WTC11 (cell line): ENCODE measurements around the gene TELO2. TPM values are rescaled to one million over a fixed set of nuclear protein-coding genes. Genes with fewer than 3 reads are reported as not detected.

Source experiments
- ATAC-seq: fragments of 200-7000 bp; cut with Tn5 transposase; 2 replicates; pipeline ENCODE4 v1.10.0; 2021; ENCODE audit warnings: mild to moderate bottlenecking, moderate library complexity
- CTCF ChIA-PET: fragments of 300-600 bp; sonication (Branson Sonifier 250); formaldehyde crosslinking; loops from one replicate; lab custom pipeline; 2021; ENCODE audit warnings: antibody characterized with exemption; lab: Charles Lee
- POLR2A ChIA-PET: fragments of 350-600 bp; sonication (Branson Sonifier 250); formaldehyde crosslinking; loops from one replicate; lab custom pipeline; 2021; ENCODE audit warnings: antibody characterized with exemption; lab: Charles Lee
- DNase-seq: peaks from one replicate; pipeline ENCODE4 v3.0.0; 2021; ENCODE audit warnings: low spot score
- H3K27ac Mint-ChIP-seq: 2 replicates; pipeline ENCODE4 v1.8.0; 2021; ENCODE audit warnings: mixed read lengths
- H3K27me3 Mint-ChIP-seq: 2 replicates; pipeline ENCODE4 v1.8.0; 2021; ENCODE audit warnings: low read depth, mild to moderate bottlenecking, moderate library complexity, mixed read lengths
- H3K36me3 Mint-ChIP-seq: 2 replicates; pipeline ENCODE4 v1.8.0; 2021; ENCODE audit warnings: mixed read lengths
- H3K4me1 Mint-ChIP-seq: 2 replicates; pipeline ENCODE4 v1.8.0; 2022; ENCODE audit warnings: mixed read lengths
- H3K4me3 Mint-ChIP-seq: 2 replicates; pipeline ENCODE4 v1.8.0; 2021; ENCODE audit warnings: mild to moderate bottlenecking, moderate library complexity, mixed read lengths
- H3K9me3 Mint-ChIP-seq: 2 replicates; pipeline ENCODE4 v1.8.0; 2021; ENCODE audit warnings: mixed read lengths
- ARID4B ChIP-seq: sonication (generic); formaldehyde crosslinking; IDR thresholded peaks from 2 replicates; pipeline ENCODE4 v1.8.0; 2023; ENCODE audit warnings: missing genetic modification reagents, mild to moderate bottlenecking, borderline replicate concordance
- ERG ChIP-seq: fragments of 250-450 bp; sonication (Bioruptor Pico); IDR thresholded peaks from 2 replicates; pipeline ENCODE4 v1.8.0; 2021; ENCODE audit warnings: mild to moderate bottlenecking
- FOXP1 ChIP-seq: sonication (generic); formaldehyde crosslinking; IDR thresholded peaks from 2 replicates; pipeline ENCODE4 v1.8.0; 2022; ENCODE audit warnings: missing genetic modification reagents, mild to moderate bottlenecking, moderate library complexity, borderline replicate concordance
- MYBL2 ChIP-seq: sonication (generic); formaldehyde crosslinking; IDR thresholded peaks from 2 replicates; pipeline ENCODE4 v1.8.1; 2023; ENCODE audit warnings: mild to moderate bottlenecking, moderate library complexity, missing genetic modification reagents
- NR1H2 ChIP-seq: sonication (generic); formaldehyde crosslinking; IDR thresholded peaks from 2 replicates; pipeline ENCODE4 v1.9.0; 2021; ENCODE audit warnings: mild to moderate bottlenecking, moderate library complexity, missing genetic modification reagents
- OVOL2 ChIP-seq: fragments of 250-450 bp; sonication (Bioruptor Pico); IDR thresholded peaks from 2 replicates; pipeline ENCODE4 v1.9.0; 2021; ENCODE audit warnings: mild to moderate bottlenecking, borderline replicate concordance
- PRDM15 ChIP-seq: sonication (generic); formaldehyde crosslinking; IDR thresholded peaks from 2 replicates; pipeline ENCODE4 v1.8.0; 2022; ENCODE audit warnings: missing genetic modification reagents
- SP1 ChIP-seq: sonication (generic); formaldehyde crosslinking; conservative IDR thresholded peaks from 2 replicates; pipeline ENCODE4 v1.8.1; 2022; ENCODE audit warnings: missing genetic modification reagents
- TEAD1 ChIP-seq: sonication (generic); formaldehyde crosslinking; IDR thresholded peaks from 2 replicates; pipeline ENCODE4 v1.8.0; 2022; ENCODE audit warnings: mild to moderate bottlenecking, missing genetic modification reagents
- TEAD4 ChIP-seq: sonication (generic); formaldehyde crosslinking; IDR thresholded peaks from 2 replicates; pipeline ENCODE4 v1.8.0; 2022; ENCODE audit warnings: mild to moderate bottlenecking, missing genetic modification reagents
- USF1 ChIP-seq: sonication (generic); formaldehyde crosslinking; IDR thresholded peaks from 2 replicates; pipeline ENCODE4 v1.8.0; 2022; ENCODE audit warnings: mild to moderate bottlenecking, missing genetic modification reagents
- ZNF423 ChIP-seq: fragments of 250-450 bp; sonication (Bioruptor Pico); IDR thresholded peaks from 2 replicates; pipeline ENCODE4 v2.1.2; 2022; ENCODE audit warnings: mild to moderate bottlenecking, moderate library complexity
- ZNF425 ChIP-seq: fragments of 250-450 bp; sonication (Bioruptor Pico); conservative IDR thresholded peaks from 2 replicates; pipeline ENCODE4 v1.9.0; 2021; ENCODE audit warnings: mild to moderate bottlenecking
- ZSCAN18 ChIP-seq: fragments of 250-450 bp; sonication (Bioruptor Pico); IDR thresholded peaks from 2 replicates; pipeline ENCODE4 v2.1.2; 2022; ENCODE audit warnings: mild to moderate bottlenecking, moderate library complexity
- total RNA-seq: library from RNA; stranded (reverse); gene quantifications from 3 replicates; pipeline ENCODE4 v1.2.3, GENCODE V29; 2021
- TF ChIP-seq, protein P1 (sequence below): fragments of 250-450 bp; sonication (Bioruptor Pico); IDR thresholded peaks from 2 replicates; pipeline ENCODE4 v1.9.0; 2021; ENCODE audit warnings: mild to moderate bottlenecking
- TF ChIP-seq, protein P2 (sequence below): sonication (generic); formaldehyde crosslinking; IDR thresholded peaks from 2 replicates; pipeline ENCODE4 v1.8.0; 2022; ENCODE audit warnings: mild to moderate bottlenecking, missing genetic modification reagents

The TELO2 gene
- total RNA-seq, 1 experiment from 2014 or later = 86.7 TPM

- Mint-ChIP-seq H3K4me1 (no peaks in the 10 kb centered on the region), H3K4me3 (no peak overlapping the region), H3K9me3 (no peaks in the 10 kb centered on the region), H3K27ac (no peak overlapping the region), H3K27me3 (no peaks in the 10 kb centered on the region), H3K36me3 (no peaks in the 10 kb centered on the region)
- ChIA-PET CTCF (interaction anchor here (0.6 kb wide), 1 partner anchor 27 kb away, joined by 3 read pairs; no protein-coding TSS in a partner anchor), POLR2A (no interaction called here)
- no peak for DNase-seq
- TF ChIP-seq OVOL2 (CRISPR knock-in tag) (no peak), ARID4B (CRISPR knock-in tag) (no peak), TEAD4 (CRISPR knock-in tag) (no peak), TEAD1 (CRISPR knock-in tag) (no peak)
- TF ChIP-seq, protein P1, sequence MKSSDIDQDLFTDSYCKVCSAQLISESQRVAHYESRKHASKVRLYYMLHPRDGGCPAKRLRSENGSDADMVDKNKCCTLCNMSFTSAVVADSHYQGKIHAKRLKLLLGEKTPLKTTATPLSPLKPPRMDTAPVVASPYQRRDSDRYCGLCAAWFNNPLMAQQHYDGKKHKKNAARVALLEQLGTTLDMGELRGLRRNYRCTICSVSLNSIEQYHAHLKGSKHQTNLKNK (CRISPR knock-in tag) = no peak
- ATAC-seq = no peak
Measured at GRCh38 chr16:1466968-1467521, 26.1 kb upstream of the TELO2 start.

- Mint-ChIP-seq H3K36me3 (no peaks in the 10 kb centered on the region), H3K9me3 (no peaks in the 10 kb centered on the region), H3K27me3 (no peaks in the 10 kb centered on the region), H3K27ac (no peak overlapping the region), H3K4me3 (no peak overlapping the region), H3K4me1 (no peaks in the 10 kb centered on the region)
- ATAC-seq = no peak
- POLR2A ChIA-PET = no interaction called here
- CTCF ChIA-PET = no interaction called here
- no peak for DNase-seq
- TF ChIP-seq SP1 (no peak), ZNF425 (CRISPR knock-in tag) (no peak), ZSCAN18 (CRISPR knock-in tag) (no peak), PRDM15 (no peak), USF1 (CRISPR knock-in tag) (no peak), ZNF423 (CRISPR knock-in tag) (no peak), ERG (CRISPR knock-in tag) (no peak), MYBL2 (CRISPR knock-in tag) (no peak), FOXP1 (CRISPR knock-in tag) (no peak), NR1H2 (CRISPR knock-in tag) (no peak)
- TF ChIP-seq, protein P2, sequence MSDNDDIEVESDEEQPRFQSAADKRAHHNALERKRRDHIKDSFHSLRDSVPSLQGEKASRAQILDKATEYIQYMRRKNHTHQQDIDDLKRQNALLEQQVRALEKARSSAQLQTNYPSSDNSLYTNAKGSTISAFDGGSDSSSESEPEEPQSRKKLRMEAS (CRISPR knock-in tag) = no peak
Measured at GRCh38 chr16:1468426-1468810, 24.7 kb upstream of the TELO2 start.
